NB4 (cell line): ENCODE measurements around the gene ELMO3.

Experiments used
- DNase-seq: peaks from one replicate; pipeline ENCODE4 v3.0.0; 2010; ENCODE audit warnings: low read depth
- H3K4me3 ChIP-seq: one replicate; pipeline ENCODE4 v1.5.1; 2011; ENCODE audit warnings: mild to moderate bottlenecking, low read depth, low read length, moderate library complexity
- MYC ChIP-seq: IDR thresholded peaks from 2 replicates; pipeline ENCODE4 v1.6.1; 2011; ENCODE audit warnings: low read depth, low read length
- POLR2A ChIP-seq: IDR thresholded peaks from 2 replicates; pipeline ENCODE4 v1.6.1; 2011; ENCODE audit warnings: mild to moderate bottlenecking; ENCODE audit not compliant: insufficient read length; ENCODE audit errors: extremely low read depth
- TF ChIP-seq, protein P1 (sequence below): IDR thresholded peaks from 2 replicates; pipeline ENCODE4 v1.6.1; 2011; ENCODE audit warnings: low read depth, low read length
- TF ChIP-seq, protein P2 (sequence below): IDR thresholded peaks from one replicate; pipeline ENCODE4 v1.5.1; 2012; ENCODE audit warnings: low read depth, low read length

Gene ELMO3

DNA sequence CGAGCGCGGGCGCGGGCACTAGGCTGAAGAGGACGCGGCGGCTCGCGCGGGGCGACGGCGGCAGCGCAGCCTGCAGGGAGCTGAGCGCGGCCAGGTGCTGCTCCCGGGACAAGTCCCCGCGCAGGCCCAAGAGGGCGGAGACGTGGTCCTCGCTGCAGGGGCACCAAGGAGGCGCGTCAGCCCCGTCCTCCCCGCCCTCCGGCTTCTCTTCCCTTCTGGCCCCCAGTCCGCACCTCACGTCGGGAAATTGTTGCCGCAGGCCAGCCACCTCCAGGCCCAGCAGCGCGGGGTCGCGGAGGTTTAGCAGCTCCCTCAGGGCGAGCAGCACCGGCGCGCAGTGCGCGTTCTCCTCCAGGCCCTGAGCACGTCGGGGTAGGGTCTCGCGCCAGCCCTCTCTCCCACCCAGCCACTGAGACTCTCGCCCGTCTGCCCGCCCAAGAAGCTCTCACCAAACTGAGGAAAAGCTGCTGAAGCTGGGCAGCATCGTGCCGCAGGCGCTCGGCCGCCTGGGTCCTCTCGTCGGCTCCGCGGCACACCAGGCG, 14.4 kb upstream of the ELMO3 start:
- no peak overlapping the region for H3K4me3 ChIP-seq
- TF ChIP-seq, protein P1, sequence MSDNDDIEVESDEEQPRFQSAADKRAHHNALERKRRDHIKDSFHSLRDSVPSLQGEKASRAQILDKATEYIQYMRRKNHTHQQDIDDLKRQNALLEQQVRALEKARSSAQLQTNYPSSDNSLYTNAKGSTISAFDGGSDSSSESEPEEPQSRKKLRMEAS: no peak
- TF ChIP-seq POLR2A (no peak), MYC (no peak)
- TF ChIP-seq, protein P2, sequence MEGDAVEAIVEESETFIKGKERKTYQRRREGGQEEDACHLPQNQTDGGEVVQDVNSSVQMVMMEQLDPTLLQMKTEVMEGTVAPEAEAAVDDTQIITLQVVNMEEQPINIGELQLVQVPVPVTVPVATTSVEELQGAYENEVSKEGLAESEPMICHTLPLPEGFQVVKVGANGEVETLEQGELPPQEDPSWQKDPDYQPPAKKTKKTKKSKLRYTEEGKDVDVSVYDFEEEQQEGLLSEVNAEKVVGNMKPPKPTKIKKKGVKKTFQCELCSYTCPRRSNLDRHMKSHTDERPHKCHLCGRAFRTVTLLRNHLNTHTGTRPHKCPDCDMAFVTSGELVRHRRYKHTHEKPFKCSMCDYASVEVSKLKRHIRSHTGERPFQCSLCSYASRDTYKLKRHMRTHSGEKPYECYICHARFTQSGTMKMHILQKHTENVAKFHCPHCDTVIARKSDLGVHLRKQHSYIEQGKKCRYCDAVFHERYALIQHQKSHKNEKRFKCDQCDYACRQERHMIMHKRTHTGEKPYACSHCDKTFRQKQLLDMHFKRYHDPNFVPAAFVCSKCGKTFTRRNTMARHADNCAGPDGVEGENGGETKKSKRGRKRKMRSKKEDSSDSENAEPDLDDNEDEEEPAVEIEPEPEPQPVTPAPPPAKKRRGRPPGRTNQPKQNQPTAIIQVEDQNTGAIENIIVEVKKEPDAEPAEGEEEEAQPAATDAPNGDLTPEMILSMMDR: no peak
- no peak for DNase-seq

DNA sequence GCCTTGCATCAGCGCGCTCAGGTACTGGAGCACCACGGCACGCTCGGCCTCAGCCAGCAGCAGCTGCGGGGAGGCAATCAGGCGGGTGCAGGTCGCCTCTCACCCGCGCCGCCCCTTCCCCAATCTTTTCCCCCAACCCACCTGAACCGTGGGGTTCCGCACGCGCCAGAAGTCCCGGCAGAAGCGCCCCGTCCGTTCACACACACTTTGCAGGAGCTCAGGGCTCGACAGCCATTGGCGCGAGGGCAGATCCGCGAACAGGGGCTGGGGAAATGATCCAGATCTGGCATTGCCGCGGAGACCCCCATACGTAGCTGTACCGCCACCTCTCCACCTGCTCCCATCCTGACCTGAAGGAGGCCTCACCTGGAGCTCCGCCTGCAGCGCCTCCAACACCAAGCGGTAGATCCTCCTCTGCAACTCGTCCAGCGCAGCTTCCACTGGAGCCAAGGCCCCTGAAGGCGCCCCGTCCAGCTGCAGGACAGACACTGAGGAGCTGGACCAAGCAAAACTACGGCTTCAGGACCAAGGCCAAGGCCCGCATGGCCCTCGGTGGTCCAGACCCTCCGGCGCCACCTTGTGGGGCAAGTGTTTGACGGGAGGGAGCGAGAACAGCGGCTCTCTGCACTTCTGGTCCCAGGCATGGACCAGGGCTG, 13.8 kb upstream of the ELMO3 start:
- H3K4me3 ChIP-seq: no peak overlapping the region
- DNase-seq: peak; percentile 93
- TF ChIP-seq MYC (peak; percentile 82; the same call in 1 of the 2 replicates), POLR2A (no peak)
- TF ChIP-seq, protein P1: peak; percentile 91
- TF ChIP-seq, protein P2: peak; percentile 88

DNA sequence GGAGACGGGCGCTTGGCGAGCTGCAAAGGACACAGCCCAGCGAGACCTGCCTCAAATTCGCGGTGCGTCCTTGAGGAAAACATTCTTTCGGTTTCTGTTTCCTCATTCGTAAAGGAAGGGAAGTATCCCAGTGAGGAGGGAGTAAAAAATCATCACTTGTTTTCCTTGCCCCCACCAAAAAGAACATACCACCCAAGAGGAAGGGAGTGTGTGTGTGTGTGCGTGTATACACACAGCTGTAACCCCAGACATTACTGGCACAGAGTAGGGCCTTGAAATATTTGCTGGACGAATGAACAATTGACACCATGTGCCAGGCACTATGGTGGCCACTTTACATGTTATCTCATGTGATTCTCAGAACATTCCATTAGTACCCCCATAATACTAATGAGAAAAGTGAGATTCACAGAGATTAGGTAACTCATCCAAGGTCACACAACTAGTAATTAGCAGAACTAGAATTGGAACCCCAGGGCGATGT, 13.2 kb upstream of the ELMO3 start:
- no peak overlapping the region for H3K4me3 ChIP-seq
- DNase-seq: no peak
- TF ChIP-seq, protein P2: no peak
- TF ChIP-seq MYC: no peak
- TF ChIP-seq, protein P1: no peak
- TF ChIP-seq POLR2A: no peak

DNA sequence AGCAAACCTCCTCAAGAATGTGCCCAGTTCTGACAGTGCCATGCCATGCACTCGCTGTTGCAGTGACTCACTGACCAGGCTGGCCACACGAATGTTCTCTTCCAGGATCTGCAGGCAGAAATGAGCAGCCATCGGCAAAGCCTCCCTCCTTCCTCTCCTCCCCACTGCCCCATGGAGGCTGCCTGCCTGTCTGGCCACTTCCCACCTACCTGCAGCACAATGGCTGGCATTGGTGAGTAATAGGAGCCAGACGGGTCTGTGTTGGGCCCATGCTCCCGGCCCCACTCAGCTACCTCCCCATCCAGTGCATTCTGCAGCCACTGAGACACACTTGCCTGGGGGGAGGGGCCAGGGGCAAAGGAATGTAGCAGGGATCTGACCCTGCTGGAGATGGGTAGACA, 12.4 kb upstream of the ELMO3 start:
- no peak for DNase-seq
- TF ChIP-seq, protein P2: no peak
- no peak overlapping the region for H3K4me3 ChIP-seq

DNA sequence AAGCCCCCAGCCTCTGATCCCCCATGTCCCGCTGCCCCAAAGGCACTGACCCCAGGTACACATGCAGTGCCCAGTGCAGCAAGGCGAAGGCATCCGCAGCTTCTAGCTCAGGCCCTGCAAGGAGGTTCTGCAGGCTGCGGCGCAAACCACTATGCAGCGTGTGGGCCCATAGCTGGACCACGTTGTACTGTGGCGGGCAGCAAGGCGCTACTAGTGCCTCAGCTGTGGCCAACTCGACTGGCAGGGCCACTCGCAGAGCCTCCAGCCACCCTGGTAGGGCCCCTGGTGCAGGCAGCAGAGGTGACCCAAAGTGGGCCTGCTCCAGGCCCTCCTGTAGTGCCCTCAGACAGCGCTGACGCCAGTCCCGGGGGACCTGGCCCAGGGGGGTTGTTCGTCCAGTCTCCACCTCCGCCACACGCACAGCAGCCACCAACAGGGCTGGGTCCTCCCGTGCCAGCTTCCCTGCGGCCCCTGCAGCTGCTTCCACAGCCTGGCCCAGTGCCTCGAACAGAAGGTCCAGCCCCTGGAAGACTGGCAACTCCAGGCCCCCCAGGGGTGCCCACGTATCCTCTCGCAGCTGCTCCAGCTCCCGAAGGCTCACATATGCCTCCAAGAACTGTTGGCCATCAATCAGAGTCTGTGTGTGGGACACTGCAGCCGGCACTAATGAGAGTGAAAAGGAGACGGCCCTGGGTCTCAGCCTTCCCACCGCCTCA, 11.6 kb upstream of the ELMO3 start:
- H3K4me3 ChIP-seq: no peak overlapping the region
- TF ChIP-seq POLR2A (no peak), MYC (no peak)
- TF ChIP-seq, protein P1: no peak
- TF ChIP-seq, protein P2: no peak
- no peak for DNase-seq
